Panc1 (cell line): ENCODE measurements around the gene FARP2.

Experiments
- TCF7L2 ChIP-seq: IDR thresholded peaks from 2 replicates; pipeline ENCODE4 v1.6.1; 2011; ENCODE audit warnings: mild to moderate bottlenecking, low read depth, low read length, inconsistent platforms
- TF ChIP-seq, protein P1 (sequence below), 2 experiments: IDR thresholded peaks; 2 replicates each; pipeline ENCODE4 v1.6.1; 2011 to 2012; ENCODE audit warnings: low read depth in 2 of 2, control low read depth in 1 of 2, low read length in 1 of 2, mild to moderate bottlenecking in 1 of 2, moderate library complexity in 1 of 2; ENCODE audit not compliant: insufficient read depth in 1 of 2

DNA sequence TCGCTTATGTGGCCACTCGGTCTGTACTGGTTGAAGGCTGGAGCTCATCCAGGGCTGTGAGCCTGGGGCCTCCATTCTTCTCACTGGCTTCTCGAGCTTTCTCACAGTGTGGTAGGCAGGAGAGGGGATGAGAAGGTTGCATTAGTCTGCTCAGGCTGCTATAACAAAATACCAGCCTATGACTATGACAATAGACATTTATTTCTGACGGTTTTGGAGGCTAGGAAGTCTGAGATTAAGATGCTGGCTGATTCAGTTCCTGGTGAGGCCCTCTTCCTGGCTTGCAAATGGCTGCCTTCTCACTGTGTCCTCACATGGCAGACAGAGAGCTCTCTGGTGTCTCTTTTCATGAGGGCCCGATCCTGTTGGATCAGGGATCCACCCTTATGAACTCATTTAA lies 158.5 kb downstream of the FARP2 start:
- no peak for TF ChIP-seq TCF7L2
- TF ChIP-seq, protein P1, sequence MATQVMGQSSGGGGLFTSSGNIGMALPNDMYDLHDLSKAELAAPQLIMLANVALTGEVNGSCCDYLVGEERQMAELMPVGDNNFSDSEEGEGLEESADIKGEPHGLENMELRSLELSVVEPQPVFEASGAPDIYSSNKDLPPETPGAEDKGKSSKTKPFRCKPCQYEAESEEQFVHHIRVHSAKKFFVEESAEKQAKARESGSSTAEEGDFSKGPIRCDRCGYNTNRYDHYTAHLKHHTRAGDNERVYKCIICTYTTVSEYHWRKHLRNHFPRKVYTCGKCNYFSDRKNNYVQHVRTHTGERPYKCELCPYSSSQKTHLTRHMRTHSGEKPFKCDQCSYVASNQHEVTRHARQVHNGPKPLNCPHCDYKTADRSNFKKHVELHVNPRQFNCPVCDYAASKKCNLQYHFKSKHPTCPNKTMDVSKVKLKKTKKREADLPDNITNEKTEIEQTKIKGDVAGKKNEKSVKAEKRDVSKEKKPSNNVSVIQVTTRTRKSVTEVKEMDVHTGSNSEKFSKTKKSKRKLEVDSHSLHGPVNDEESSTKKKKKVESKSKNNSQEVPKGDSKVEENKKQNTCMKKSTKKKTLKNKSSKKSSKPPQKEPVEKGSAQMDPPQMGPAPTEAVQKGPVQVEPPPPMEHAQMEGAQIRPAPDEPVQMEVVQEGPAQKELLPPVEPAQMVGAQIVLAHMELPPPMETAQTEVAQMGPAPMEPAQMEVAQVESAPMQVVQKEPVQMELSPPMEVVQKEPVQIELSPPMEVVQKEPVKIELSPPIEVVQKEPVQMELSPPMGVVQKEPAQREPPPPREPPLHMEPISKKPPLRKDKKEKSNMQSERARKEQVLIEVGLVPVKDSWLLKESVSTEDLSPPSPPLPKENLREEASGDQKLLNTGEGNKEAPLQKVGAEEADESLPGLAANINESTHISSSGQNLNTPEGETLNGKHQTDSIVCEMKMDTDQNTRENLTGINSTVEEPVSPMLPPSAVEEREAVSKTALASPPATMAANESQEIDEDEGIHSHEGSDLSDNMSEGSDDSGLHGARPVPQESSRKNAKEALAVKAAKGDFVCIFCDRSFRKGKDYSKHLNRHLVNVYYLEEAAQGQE (IDR thresholded peaks at IDR 0.05; ENCODE audit: insufficient read depth in 1 of 2, low read depth in 2 of 2, low read length in 1 of 2): no peak
